Gastrocnemius medialis (tissue), 4 donors: ENCODE data around the gene LEUTX. TPM values are rescaled to one million over a fixed set of nuclear protein-coding genes. Genes with fewer than 3 reads are reported as not detected.

ENCODE experiments used
- ATAC-seq, 2 donors: fragments of 150-250 bp; one replicate each; pipeline ENCODE4 v1.9.1; 2016
- DNase-seq, 2 donors: peaks; one replicate each; pipeline ENCODE4 v3.0.0-alpha.2; 2019
- H3K27ac ChIP-seq, 4 donors: fragments of 200-600 bp; sonication (generic); 1 replicate in 1 of 4; 2 replicates in 3 of 4; pipeline ENCODE4 v1.5.1; 2016 to 2018; ENCODE audit warnings: mild to moderate bottlenecking in 2 of 4, moderate library complexity in 1 of 4
- H3K27me3 ChIP-seq, 3 donors: fragments of 200-600 bp; sonication (generic) in 2 of 3; 1 replicate in 1 of 3; 2 replicates in 2 of 3; pipeline versions ENCODE4 v1.5.1 to v1.6.0; 2016 to 2019; ENCODE audit warnings: mild to moderate bottlenecking in 1 of 3, moderate library complexity in 1 of 3
- H3K36me3 ChIP-seq, 2 donors: fragments of 200-600 bp; sonication (generic) in 1 of 2; one replicate each; pipeline ENCODE4 v1.5.1; 2017 to 2018
- H3K4me1 ChIP-seq, 2 donors: fragments of 200-600 bp; sonication (generic) in 1 of 2; one replicate each; pipeline ENCODE4 v1.5.1; 2016 to 2017; ENCODE audit warnings: mild to moderate bottlenecking in 2 of 2
- H3K4me3 ChIP-seq, 4 donors: fragments of 200-600 bp; sonication (generic) in 3 of 4; 1 replicate in 1 of 4; 2 replicates in 3 of 4; pipeline ENCODE4 v1.5.1; 2016 to 2019; ENCODE audit warnings: mild to moderate bottlenecking in 2 of 4
- H3K9me3 ChIP-seq, 3 donors: fragments of 200-600 bp; sonication (generic) in 2 of 3; 1 replicate in 1 of 3; 2 replicates in 2 of 3; pipeline ENCODE4 v1.5.1; 2016 to 2019
- POLR2A ChIP-seq, 2 donors: fragments of 450-650 bp; IDR thresholded peaks; one replicate each; pipeline ENCODE4 v1.6.1; 2017; ENCODE audit warnings: antibody characterized with exemption in 2 of 2, mild to moderate bottlenecking in 2 of 2, moderate library complexity in 2 of 2
- in situ Hi-C, 4 donors: fragments of 200-750 bp; cut with MboI; loops; one replicate each; pipeline versions ENCODE4 v1.15.0 to v1.8.0; 2017; ENCODE audit warnings: low sequenced_read_pairs in 4 of 4
- intact Hi-C: fragments of 100-400 bp; cut with DNase I; formaldehyde crosslinking; loops from one replicate; pipeline ENCODE4 v1.15.1; 2023; ENCODE audit warnings: low total_unique reads
- total RNA-seq, 4 donors: library from RNA; depleted of rRNA; stranded (reverse); fragments of >200 nt; gene quantifications; one replicate each; pipeline versions ENCODE4 v1.1.0 to v1.2.3, GENCODE V29; 2016
- TF ChIP-seq, protein P1 (sequence below), 5 experiments: fragments of 450-650 bp in 3 of 5; fragments of 200-600 bp in 2 of 5; sonication (generic) in 2 of 5; IDR thresholded peaks in 4 of 5; conservative IDR thresholded peaks in 1 of 5; 1 replicate in 4 of 5; 2 replicates in 1 of 5; pipeline ENCODE4 v1.5.1; 2016 to 2019; ENCODE audit warnings: antibody characterized with exemption in 5 of 5, mild to moderate bottlenecking in 3 of 5, moderate library complexity in 3 of 5

LEUTX gene
- total RNA-seq, 4 donors from 2014 or later, result not detected

DNA sequence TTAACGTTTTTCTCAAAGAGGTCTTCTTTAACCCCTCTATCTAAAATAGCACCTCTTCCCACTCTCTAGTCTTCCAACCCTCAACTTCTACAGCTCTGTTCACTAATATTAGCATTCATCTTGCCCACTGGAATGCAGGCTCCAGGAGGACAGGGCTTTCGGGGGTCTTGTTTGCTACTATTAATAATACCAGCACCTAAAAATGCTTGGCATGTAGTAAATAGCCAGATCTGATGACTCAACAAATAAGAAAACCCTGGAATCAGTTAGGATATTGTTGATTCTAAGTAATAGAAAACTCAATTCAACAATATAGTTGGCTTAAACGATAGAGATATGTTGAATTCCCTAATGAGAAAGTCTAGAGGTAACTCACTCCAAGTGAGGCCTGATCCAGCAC, 41.1 kb downstream of the LEUTX start:
- intact Hi-C loops (loop anchor here (10.0 kb wide), 1 partner anchor 445 kb away; no protein-coding TSS in a partner anchor), in situ Hi-C loops (loop anchor here in 1 of 4 donors (25.0 kb wide), 1 partner anchor 1157 kb away; no protein-coding TSS in a partner anchor)
- no peak for DNase-seq
- Histone ChIP-seq H3K4me1 (peaks cover 68 to 83% of the 10 kb centered on the region in 2 donors), H3K27me3 (no peaks in the 10 kb centered on the region), H3K4me3 (no peak overlapping the region), H3K36me3 (no peaks in the 10 kb centered on the region), H3K27ac (peak overlapping the region; percentile 84 to 99 (median 92)), H3K9me3 (no peaks in the 10 kb centered on the region)
- no peak for ATAC-seq
- TF ChIP-seq, protein P1, sequence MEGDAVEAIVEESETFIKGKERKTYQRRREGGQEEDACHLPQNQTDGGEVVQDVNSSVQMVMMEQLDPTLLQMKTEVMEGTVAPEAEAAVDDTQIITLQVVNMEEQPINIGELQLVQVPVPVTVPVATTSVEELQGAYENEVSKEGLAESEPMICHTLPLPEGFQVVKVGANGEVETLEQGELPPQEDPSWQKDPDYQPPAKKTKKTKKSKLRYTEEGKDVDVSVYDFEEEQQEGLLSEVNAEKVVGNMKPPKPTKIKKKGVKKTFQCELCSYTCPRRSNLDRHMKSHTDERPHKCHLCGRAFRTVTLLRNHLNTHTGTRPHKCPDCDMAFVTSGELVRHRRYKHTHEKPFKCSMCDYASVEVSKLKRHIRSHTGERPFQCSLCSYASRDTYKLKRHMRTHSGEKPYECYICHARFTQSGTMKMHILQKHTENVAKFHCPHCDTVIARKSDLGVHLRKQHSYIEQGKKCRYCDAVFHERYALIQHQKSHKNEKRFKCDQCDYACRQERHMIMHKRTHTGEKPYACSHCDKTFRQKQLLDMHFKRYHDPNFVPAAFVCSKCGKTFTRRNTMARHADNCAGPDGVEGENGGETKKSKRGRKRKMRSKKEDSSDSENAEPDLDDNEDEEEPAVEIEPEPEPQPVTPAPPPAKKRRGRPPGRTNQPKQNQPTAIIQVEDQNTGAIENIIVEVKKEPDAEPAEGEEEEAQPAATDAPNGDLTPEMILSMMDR (IDR thresholded peaks at IDR 0.05 in 4 of 5, conservative IDR thresholded peaks at IDR 0.05 in 1 of 5), result no peak
- TF ChIP-seq POLR2A (IDR thresholded peaks at IDR 0.05), result no peak

DNA sequence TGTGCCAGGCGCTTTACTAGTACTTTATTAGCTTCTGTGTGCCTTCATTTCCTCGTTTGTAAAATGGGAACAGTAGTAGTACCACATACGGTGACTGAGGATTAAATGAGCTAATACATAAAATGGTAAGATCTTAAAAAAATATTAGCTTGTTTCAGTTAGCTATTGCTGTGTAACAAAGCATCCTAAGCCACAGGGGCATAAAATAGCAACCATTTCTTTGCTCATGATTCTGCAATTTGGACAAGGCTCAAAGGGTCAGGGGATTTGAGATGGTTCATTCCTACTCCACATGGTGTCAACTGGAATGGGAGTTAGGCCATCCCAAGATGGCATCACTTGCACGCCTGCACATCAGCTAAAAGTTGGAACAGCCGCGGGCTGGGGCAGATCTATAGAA, 42.0 kb downstream of the LEUTX start:
- peaks cover 71 to 84% of the 10 kb centered on the region in 2 donors for H3K4me1 ChIP-seq

DNA sequence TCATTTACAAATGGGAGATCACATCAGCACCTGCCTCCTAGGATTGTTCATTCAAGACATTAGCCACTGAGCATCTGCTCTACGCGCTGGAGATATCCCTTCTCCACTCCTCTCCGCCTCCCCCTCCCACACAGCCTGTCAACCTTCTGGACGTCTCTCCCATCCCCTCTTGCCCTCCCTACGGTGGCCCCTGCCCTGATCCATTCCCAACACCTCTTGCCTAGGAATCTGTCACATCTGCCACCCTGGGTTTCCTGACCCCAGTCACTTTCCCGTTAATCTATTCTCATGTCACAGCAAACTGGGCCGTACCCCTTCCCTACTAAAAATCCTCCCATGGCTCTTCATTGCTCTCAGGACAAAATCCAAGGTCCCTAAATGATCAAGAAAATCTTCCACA, 45.0 kb downstream of the LEUTX start:
- TF ChIP-seq POLR2A (IDR thresholded peaks at IDR 0.05), result no peak
- TF ChIP-seq, protein P1 (IDR thresholded peaks at IDR 0.05 in 4 of 5, conservative IDR thresholded peaks at IDR 0.05 in 1 of 5), result no peak
- Histone ChIP-seq H3K27ac (peak overlapping the region; percentile 84 to 99 (median 92)), H3K9me3 (no peaks in the 10 kb centered on the region), H3K36me3 (peaks cover 0 to 33% of the 10 kb centered on the region in 2 donors), H3K4me3 (peak overlapping the region; percentile 65 to 93 (median 84)), H3K27me3 (no peaks in the 10 kb centered on the region), H3K4me1 (peaks cover 53 to 73% of the 10 kb centered on the region in 2 donors)
- ATAC-seq (peak in 1 of 2 donors; percentile 26), DNase-seq (no peak)
- intact Hi-C loops, result loop anchor here (10.0 kb wide), 1 partner anchor 441 kb away; no protein-coding TSS in a partner anchor
- in situ Hi-C loops, result loop anchor here in 1 of 4 donors (25.0 kb wide), 1 partner anchor 1161 kb away; no protein-coding TSS in a partner anchor

More for the DNA sequence above, 42.0 kb downstream of the LEUTX start:
- Histone ChIP-seq H3K9me3 (no peaks in the 10 kb centered on the region), H3K4me3 (no peak overlapping the region), H3K27me3 (no peaks in the 10 kb centered on the region), H3K36me3 (peaks cover 0 to 6% of the 10 kb centered on the region in 2 donors), H3K27ac (peak overlapping the region; percentile 84 to 99 (median 92))
- TF ChIP-seq POLR2A (IDR thresholded peaks at IDR 0.05), result no peak
- TF ChIP-seq, protein P1 (IDR thresholded peaks at IDR 0.05 in 4 of 5, conservative IDR thresholded peaks at IDR 0.05 in 1 of 5), result no peak
- intact Hi-C loops (loop anchor here (10.0 kb wide), 1 partner anchor 444 kb away; no protein-coding TSS in a partner anchor), in situ Hi-C loops (loop anchor here in 1 of 4 donors (25.0 kb wide), 1 partner anchor 1158 kb away; no protein-coding TSS in a partner anchor)
- ATAC-seq (no peak), DNase-seq (no peak)

DNA sequence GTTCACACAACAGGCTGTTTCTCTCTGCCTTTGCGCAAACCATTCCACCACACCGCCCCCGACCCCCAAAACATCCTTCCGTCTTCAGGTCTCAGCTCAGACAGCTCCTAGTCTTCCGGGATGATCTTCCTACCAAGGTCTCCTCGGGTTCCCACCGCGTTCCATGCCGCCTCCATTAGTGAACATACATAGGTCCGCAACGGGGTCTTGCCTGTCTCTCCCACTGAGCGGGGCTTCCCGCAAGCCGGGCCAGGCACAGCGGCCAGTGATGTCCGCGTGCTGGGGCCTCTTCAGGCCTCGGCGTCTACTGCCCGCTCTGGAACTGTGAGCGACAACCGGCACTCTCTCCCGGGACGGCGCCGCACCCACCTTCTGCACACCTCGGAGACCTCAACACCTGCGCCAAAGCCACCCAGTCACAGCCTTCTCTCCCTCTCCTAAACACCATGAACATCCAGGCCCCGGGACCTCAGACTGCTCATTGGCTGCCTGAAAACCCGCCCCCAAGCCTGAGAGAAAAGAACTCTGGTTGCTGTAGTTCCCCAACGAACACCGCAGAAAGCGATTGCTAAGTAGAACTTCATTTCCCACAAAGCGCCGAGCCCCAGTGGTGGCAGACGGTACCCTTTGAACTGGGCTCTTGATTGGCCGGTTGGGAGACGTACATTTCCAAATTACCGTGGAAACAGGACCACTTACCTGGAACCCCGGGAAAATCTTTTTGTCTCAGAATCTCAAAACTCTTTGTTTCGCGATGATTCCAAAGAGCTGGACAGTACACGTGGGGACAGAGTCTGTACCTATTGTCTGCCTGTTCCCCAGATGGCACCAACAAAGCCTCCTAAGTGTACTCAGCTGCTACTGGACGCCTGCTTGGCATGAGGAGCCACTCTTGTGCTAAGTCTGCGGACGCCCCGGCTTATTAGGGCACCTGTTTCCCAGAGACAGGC, 45.8 kb downstream of the LEUTX start:
- Histone ChIP-seq H3K4me1 (peaks cover 47 to 69% of the 10 kb centered on the region in 2 donors), H3K4me3 (peak overlapping the region; percentile 65 to 93 (median 84)), H3K36me3 (peaks cover 0 to 40% of the 10 kb centered on the region in 2 donors), H3K27ac (peak overlapping the region; percentile 84 to 99 (median 92)), H3K27me3 (no peaks in the 10 kb centered on the region), H3K9me3 (no peaks in the 10 kb centered on the region)
- intact Hi-C loops, result loop anchor here (10.0 kb wide), 1 partner anchor 440 kb away; no protein-coding TSS in a partner anchor
- TF ChIP-seq, protein P1 (IDR thresholded peaks at IDR 0.05 in 4 of 5, conservative IDR thresholded peaks at IDR 0.05 in 1 of 5), result peak in 2 of 5 experiments; percentile 28 to 32
- TF ChIP-seq POLR2A (IDR thresholded peaks at IDR 0.05), result peak; percentile 80 to 92
- in situ Hi-C loops, result loop anchor here in 2 of 4 donors (25.0 kb wide), 3 partner anchors 287 to 1162 kb away; partner anchors contain the start of genes RPS16 (in 2 of the 2), SUPT5H (in 2 of the 2), EID2 (in 1 of the 2) and EID2B (in 1 of the 2)
- DNase-seq (peak; percentile 94 to 95), ATAC-seq (peak; percentile 93 to 98)
